ACC112 (cell line): ENCODE data around the gene MAMDC2.
A peak's percentile ranks its signal among the peaks of the same experiment; 100 is the strongest.

ENCODE experiments used
- H2AFZ ChIP-seq: fragments of 200-600 bp; sonication (generic); one replicate; pipeline ENCODE4 v1.6.0; 2017; ENCODE audit warnings: antibody characterized with exemption, low read length; ENCODE audit not compliant: unreplicated experiment
- H3K27ac ChIP-seq: fragments of 200-600 bp; sonication (generic); 2 replicates; pipeline ENCODE4 v1.5.1; 2014; ENCODE audit warnings: low read depth, mild to moderate bottlenecking, antibody characterized with exemption, low read length, moderate library complexity
- H3K27me3 ChIP-seq: fragments of 200-600 bp; sonication (generic); 2 replicates; pipeline ENCODE4 v1.6.1; 2014; ENCODE audit warnings: mild to moderate bottlenecking, antibody characterized with exemption, low read length, moderate library complexity, mixed read lengths; ENCODE audit not compliant: insufficient read depth
- H3K36me3 ChIP-seq: fragments of 200-600 bp; sonication (generic); 2 replicates; pipeline ENCODE4 v1.6.1; 2016; ENCODE audit warnings: mild to moderate bottlenecking, antibody characterized with exemption, low read length, moderate library complexity, mixed read lengths; ENCODE audit not compliant: insufficient read depth
- H3K4me1 ChIP-seq: fragments of 200-600 bp; sonication (generic); one replicate; pipeline ENCODE4 v1.6.1; 2016; ENCODE audit warnings: low read length, mixed read lengths; ENCODE audit not compliant: insufficient read depth, unreplicated experiment, control insufficient read depth
- H3K4me3 ChIP-seq: fragments of 200-600 bp; sonication (generic); 2 replicates; pipeline ENCODE4 v1.5.1; 2014; ENCODE audit warnings: mild to moderate bottlenecking, low read depth, low read length
- H3K79me2 ChIP-seq: fragments of 200-600 bp; sonication (generic); one replicate; pipeline ENCODE4 v1.6.0; 2016; ENCODE audit warnings: low read length; ENCODE audit not compliant: control insufficient read depth, unreplicated experiment, insufficient read depth

Gene MAMDC2

GRCh38 chr9:70011366-70011765 lies 32.3 kb upstream of the MAMDC2 start:
- Histone ChIP-seq H2AFZ (no peak overlapping the region), H3K4me3 (no peak overlapping the region), H3K27me3 (no peaks in the 10 kb centered on the region), H3K4me1 (peaks cover 14% of the 10 kb centered on the region), H3K79me2 (no peaks in the 10 kb centered on the region), H3K27ac (no peak overlapping the region), H3K36me3 (no peaks in the 10 kb centered on the region)

DNA sequence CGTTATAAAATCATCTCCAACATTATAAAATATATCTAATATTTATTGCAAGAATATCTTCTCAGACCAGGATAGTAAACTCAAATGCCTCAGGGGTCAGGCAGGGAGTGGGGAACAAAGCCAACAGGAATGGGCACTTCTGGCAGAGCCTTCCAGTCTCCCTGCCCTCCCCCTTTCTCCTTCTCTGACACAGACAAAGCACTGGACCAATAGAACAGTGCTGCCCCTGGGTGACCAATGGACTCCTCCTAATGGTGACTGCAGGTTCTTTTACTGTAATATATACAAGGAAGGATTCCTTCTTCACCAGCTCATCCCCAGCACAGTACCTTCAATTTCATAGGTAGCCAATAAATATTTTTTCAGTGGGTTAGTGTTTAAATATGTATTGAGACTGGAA lies 31.1 kb upstream of the MAMDC2 start:
- Histone ChIP-seq H3K27me3 (no peaks in the 10 kb centered on the region), H3K4me1 (peaks cover 12% of the 10 kb centered on the region), H2AFZ (no peak overlapping the region), H3K36me3 (no peaks in the 10 kb centered on the region), H3K79me2 (no peaks in the 10 kb centered on the region), H3K4me3 (no peak overlapping the region), H3K27ac (no peak overlapping the region)

GRCh38 chr9:70013598-70014196 lies 30.0 kb upstream of the MAMDC2 start:
- peak overlapping the region; percentile 71 for H2AFZ ChIP-seq
- H3K27ac ChIP-seq, result no peak overlapping the region
- no peak overlapping the region for H3K4me3 ChIP-seq
- H3K36me3 ChIP-seq, result no peaks in the 10 kb centered on the region
- H3K27me3 ChIP-seq, result no peaks in the 10 kb centered on the region
- H3K79me2 ChIP-seq, result no peaks in the 10 kb centered on the region
- peaks cover 9% of the 10 kb centered on the region for H3K4me1 ChIP-seq

DNA sequence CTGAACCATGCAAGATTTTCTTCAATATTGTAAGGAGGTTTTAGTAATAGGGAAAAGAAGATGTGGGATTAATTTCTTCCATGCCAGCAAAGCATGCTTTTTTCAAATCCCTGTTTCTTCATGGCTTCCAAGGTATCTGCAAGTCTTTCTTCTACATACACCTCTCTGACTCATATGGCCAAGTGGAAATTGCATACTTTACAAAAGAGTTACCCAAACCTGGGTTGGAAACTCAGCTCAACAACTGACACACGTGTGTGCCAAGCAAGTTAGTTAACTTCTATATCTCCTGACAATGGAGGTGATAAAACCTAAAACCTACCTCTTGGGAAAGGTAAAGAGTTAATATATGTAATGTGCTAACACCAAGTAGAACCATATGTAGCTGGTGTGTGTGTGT lies 28.5 kb upstream of the MAMDC2 start:
- Histone ChIP-seq H3K79me2 (no peaks in the 10 kb centered on the region), H3K27me3 (no peaks in the 10 kb centered on the region), H3K4me3 (no peak overlapping the region), H3K36me3 (no peaks in the 10 kb centered on the region), H2AFZ (no peak overlapping the region), H3K27ac (no peak overlapping the region), H3K4me1 (peaks cover 9% of the 10 kb centered on the region)

DNA sequence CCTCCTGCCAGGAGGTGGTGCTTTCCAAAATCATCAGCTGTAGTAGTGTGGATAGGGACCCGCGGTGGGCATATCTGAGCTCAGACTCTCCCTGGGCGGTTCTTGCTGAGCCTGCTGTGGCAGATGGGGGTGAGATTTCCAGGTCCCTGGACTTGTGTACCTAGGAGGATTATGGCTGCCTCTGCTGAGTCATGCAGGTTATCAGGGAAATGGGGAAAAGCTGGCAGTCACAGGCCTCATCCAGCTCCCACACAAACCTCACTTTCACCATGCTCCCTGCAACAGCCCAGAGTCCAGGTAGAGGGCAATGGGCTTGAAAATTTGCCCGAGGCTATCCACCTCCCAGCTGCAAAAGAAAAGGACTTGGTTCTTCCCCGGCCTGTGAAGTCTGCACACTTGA lies 23.4 kb upstream of the MAMDC2 start:
- Histone ChIP-seq H3K36me3 (no peaks in the 10 kb centered on the region), H3K4me1 (peaks cover 22% of the 10 kb centered on the region), H2AFZ (peak overlapping the region; percentile 24), H3K4me3 (no peak overlapping the region), H3K27me3 (no peaks in the 10 kb centered on the region), H3K27ac (peak overlapping the region; percentile 85), H3K79me2 (no peaks in the 10 kb centered on the region)

- Histone ChIP-seq H3K4me3 (no peak overlapping the region), H3K27ac (peak overlapping the region; percentile 85), H3K36me3 (no peaks in the 10 kb centered on the region), H3K27me3 (no peaks in the 10 kb centered on the region), H3K79me2 (no peaks in the 10 kb centered on the region), H2AFZ (peak overlapping the region; percentile 24), H3K4me1 (peaks cover 22% of the 10 kb centered on the region)
Observed at GRCh38 chr9:70020991-70021571, 22.6 kb upstream of the MAMDC2 start.

DNA sequence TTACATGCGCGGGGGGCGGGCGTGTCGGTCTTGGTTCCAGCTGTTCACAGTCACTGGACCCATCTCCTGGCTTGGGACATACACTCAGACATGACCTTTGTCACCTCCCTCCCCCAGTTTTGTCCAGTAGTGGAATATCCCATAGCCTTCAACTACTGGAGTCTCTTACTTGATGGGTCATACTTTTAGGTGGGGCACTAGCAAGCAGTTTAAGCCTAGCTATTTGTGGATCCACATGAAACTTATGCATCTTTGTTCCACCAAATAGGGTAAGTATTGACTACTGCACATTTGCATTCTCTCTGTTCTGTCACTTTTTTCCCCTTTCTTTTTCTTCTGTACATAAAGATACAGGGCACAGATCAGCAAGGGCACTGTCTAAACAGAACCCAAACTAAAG lies 15.4 kb upstream of the MAMDC2 start:
- Histone ChIP-seq H2AFZ (no peak overlapping the region), H3K4me3 (no peak overlapping the region), H3K27ac (no peak overlapping the region), H3K27me3 (no peaks in the 10 kb centered on the region), H3K79me2 (no peaks in the 10 kb centered on the region), H3K36me3 (no peaks in the 10 kb centered on the region), H3K4me1 (peaks cover 14% of the 10 kb centered on the region)

DNA sequence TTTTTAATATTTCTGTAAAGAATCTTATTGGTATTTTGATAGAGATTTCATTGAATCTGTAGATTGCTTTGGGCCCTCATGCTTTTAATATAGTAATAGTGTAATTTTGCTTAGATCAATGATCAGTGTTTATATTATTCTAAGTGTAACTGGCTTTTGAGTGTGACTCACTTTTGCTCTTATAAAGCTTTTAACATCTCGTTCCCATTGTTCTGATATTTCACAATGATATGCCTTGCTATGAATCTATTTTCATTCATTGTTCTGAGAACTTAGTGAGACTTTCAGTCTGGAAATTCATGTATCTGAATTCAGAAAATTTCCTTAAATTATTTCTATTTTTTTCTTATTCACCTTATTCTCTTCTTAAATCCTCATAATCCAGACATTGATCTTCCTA lies 13.5 kb upstream of the MAMDC2 start:
- Histone ChIP-seq H3K79me2 (no peaks in the 10 kb centered on the region), H3K4me3 (no peak overlapping the region), H3K36me3 (no peaks in the 10 kb centered on the region), H2AFZ (no peak overlapping the region), H3K27me3 (no peaks in the 10 kb centered on the region), H3K27ac (peak overlapping the region; percentile 50; the same call in 1 of the 2 replicates), H3K4me1 (peaks cover 14% of the 10 kb centered on the region)

GRCh38 chr9:70031141-70031545 lies 12.5 kb upstream of the MAMDC2 start:
- Histone ChIP-seq H3K27ac (peak overlapping the region; percentile 50; the same call in 1 of the 2 replicates), H3K4me1 (peaks cover 14% of the 10 kb centered on the region), H3K36me3 (no peaks in the 10 kb centered on the region), H3K4me3 (no peak overlapping the region), H2AFZ (no peak overlapping the region), H3K27me3 (no peaks in the 10 kb centered on the region), H3K79me2 (no peaks in the 10 kb centered on the region)

- Histone ChIP-seq H3K27me3 (no peaks in the 10 kb centered on the region), H3K4me3 (no peak overlapping the region), H3K4me1 (peaks cover 14% of the 10 kb centered on the region), H3K27ac (no peak overlapping the region), H3K36me3 (no peaks in the 10 kb centered on the region), H3K79me2 (no peaks in the 10 kb centered on the region), H2AFZ (no peak overlapping the region)
Observed at GRCh38 chr9:70034271-70034711, 9.4 kb upstream of the MAMDC2 start.

DNA sequence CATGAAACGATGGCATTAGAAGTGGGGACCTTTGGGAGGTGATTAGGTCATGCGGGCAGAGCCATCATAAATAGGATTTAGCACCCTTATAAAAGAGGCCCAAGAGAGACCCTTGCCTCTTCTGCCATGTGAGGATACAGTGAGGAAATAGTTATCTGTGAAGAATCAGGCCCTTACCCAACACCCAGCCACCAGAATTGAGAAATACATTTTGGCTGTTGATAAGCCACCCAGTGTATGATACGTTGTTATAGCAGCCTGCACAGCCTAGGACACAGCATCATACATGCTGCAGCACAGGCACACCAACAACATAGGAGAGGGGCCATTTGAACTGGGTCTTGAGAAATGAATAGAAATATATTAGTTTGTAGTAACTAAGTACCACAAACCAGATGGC lies 8.0 kb upstream of the MAMDC2 start:
- no peaks in the 10 kb centered on the region for H3K79me2 ChIP-seq
- no peak overlapping the region for H2AFZ ChIP-seq
- H3K4me1 ChIP-seq, result peaks cover 11% of the 10 kb centered on the region
- H3K4me3 ChIP-seq, result no peak overlapping the region
- H3K27me3 ChIP-seq, result no peaks in the 10 kb centered on the region
- H3K36me3 ChIP-seq, result no peaks in the 10 kb centered on the region
- no peak overlapping the region for H3K27ac ChIP-seq
